HEK293 (cell line): ENCODE measurements around the gene SCN3A.
A peak's percentile ranks its signal among the peaks of the same experiment; 100 is the strongest.

Source experiments
- BCL11A ChIP-seq: fragments of 450-650 bp; formaldehyde crosslinking; IDR thresholded peaks from 2 replicates; pipeline ENCODE4 v1.5.1; 2016; ENCODE audit warnings: low read depth, missing biosample characterization, missing genetic modification characterization
- FEZF1 ChIP-seq: fragments of 450-650 bp; formaldehyde crosslinking; IDR thresholded peaks from 2 replicates; pipeline ENCODE4 v1.5.1; 2016; ENCODE audit warnings: missing biosample characterization, missing genetic modification characterization
- KLF16 ChIP-seq: fragments of 450-650 bp; formaldehyde crosslinking; IDR thresholded peaks from 2 replicates; pipeline ENCODE4 v1.5.1; 2017; ENCODE audit warnings: missing biosample characterization, missing genetic modification characterization
- RBAK ChIP-seq: fragments of 450-650 bp; formaldehyde crosslinking; IDR thresholded peaks from 2 replicates; pipeline ENCODE4 v1.5.1; 2016; ENCODE audit warnings: missing biosample characterization, missing genetic modification characterization
- ZNF423 ChIP-seq: fragments of 450-650 bp; formaldehyde crosslinking; IDR thresholded peaks from 2 replicates; pipeline ENCODE4 v1.5.1; 2016; ENCODE audit warnings: missing biosample characterization, missing genetic modification characterization
- ZNF600 ChIP-seq: fragments of 450-650 bp; formaldehyde crosslinking; IDR thresholded peaks from 2 replicates; pipeline ENCODE4 v1.5.1; 2016; ENCODE audit warnings: missing biosample characterization, missing genetic modification characterization
- TF ChIP-seq, protein P1 (sequence below): fragments of 450-650 bp; formaldehyde crosslinking; IDR thresholded peaks from 2 replicates; pipeline ENCODE4 v1.5.1; 2016; ENCODE audit warnings: missing biosample characterization, missing genetic modification characterization
- TF ChIP-seq, protein P2 (sequence below): fragments of 450-650 bp; formaldehyde crosslinking; IDR thresholded peaks from 2 replicates; pipeline ENCODE4 v1.5.1; 2017; ENCODE audit warnings: missing biosample characterization, missing genetic modification characterization
- TF ChIP-seq, protein P3 (sequence below): sonication (generic); formaldehyde crosslinking; IDR thresholded peaks from 2 replicates; pipeline ENCODE4 v1.8.1; 2022; ENCODE audit warnings: mild to moderate bottlenecking, moderate library complexity, missing genetic modification reagents
- TF ChIP-seq, protein P4 (sequence below): fragments of 450-650 bp; formaldehyde crosslinking; IDR thresholded peaks from 2 replicates; pipeline ENCODE4 v1.5.1; 2016; ENCODE audit warnings: missing biosample characterization, missing genetic modification characterization
- TF ChIP-seq, protein P5 (sequence below): fragments of 450-650 bp; formaldehyde crosslinking; IDR thresholded peaks from 2 replicates; pipeline ENCODE4 v1.5.1; 2016; ENCODE audit warnings: missing biosample characterization, missing genetic modification characterization

DNA sequence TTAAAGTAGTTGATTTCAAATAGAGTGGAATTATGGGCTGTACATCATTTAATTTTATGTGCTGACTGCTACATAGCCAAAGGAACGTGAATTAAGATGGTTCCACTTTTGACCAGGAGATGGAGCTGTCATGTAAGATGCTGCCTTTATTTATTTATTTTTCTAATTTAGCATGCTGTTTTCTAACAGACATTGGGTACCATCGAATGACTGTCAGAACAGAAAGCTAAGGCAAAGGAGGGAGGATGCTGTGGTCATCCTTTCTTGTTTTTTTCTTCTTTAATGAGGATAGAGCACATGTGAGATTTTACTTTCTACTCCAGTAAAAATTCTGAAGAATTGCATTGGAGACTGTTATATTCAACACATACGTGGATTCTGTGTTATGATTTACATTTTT, 35.4 kb upstream of the SCN3A start, which contains the start of gene SCN2A:
- TF ChIP-seq RBAK (tag by site-specific recombination) (no peak), BCL11A (no peak), KLF16 (tag by site-specific recombination) (no peak), FEZF1 (tag by site-specific recombination) (no peak), ZNF600 (tag by site-specific recombination) (no peak), ZNF423 (tag by site-specific recombination) (no peak)
- TF ChIP-seq, protein P1, sequence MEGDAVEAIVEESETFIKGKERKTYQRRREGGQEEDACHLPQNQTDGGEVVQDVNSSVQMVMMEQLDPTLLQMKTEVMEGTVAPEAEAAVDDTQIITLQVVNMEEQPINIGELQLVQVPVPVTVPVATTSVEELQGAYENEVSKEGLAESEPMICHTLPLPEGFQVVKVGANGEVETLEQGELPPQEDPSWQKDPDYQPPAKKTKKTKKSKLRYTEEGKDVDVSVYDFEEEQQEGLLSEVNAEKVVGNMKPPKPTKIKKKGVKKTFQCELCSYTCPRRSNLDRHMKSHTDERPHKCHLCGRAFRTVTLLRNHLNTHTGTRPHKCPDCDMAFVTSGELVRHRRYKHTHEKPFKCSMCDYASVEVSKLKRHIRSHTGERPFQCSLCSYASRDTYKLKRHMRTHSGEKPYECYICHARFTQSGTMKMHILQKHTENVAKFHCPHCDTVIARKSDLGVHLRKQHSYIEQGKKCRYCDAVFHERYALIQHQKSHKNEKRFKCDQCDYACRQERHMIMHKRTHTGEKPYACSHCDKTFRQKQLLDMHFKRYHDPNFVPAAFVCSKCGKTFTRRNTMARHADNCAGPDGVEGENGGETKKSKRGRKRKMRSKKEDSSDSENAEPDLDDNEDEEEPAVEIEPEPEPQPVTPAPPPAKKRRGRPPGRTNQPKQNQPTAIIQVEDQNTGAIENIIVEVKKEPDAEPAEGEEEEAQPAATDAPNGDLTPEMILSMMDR (tag by site-specific recombination), result peak; percentile 19; the same call in 1 of the 2 replicates
- TF ChIP-seq, protein P2, sequence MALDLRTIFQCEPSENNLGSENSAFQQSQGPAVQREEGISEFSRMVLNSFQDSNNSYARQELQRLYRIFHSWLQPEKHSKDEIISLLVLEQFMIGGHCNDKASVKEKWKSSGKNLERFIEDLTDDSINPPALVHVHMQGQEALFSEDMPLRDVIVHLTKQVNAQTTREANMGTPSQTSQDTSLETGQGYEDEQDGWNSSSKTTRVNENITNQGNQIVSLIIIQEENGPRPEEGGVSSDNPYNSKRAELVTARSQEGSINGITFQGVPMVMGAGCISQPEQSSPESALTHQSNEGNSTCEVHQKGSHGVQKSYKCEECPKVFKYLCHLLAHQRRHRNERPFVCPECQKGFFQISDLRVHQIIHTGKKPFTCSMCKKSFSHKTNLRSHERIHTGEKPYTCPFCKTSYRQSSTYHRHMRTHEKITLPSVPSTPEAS (tag by site-specific recombination), result no peak
- TF ChIP-seq, protein P3, sequence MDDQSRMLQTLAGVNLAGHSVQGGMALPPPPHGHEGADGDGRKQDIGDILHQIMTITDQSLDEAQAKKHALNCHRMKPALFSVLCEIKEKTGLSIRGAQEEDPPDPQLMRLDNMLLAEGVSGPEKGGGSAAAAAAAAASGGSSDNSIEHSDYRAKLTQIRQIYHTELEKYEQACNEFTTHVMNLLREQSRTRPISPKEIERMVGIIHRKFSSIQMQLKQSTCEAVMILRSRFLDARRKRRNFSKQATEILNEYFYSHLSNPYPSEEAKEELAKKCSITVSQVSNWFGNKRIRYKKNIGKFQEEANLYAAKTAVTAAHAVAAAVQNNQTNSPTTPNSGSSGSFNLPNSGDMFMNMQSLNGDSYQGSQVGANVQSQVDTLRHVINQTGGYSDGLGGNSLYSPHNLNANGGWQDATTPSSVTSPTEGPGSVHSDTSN (CRISPR knock-in tag), result no peak
- TF ChIP-seq, protein P4, sequence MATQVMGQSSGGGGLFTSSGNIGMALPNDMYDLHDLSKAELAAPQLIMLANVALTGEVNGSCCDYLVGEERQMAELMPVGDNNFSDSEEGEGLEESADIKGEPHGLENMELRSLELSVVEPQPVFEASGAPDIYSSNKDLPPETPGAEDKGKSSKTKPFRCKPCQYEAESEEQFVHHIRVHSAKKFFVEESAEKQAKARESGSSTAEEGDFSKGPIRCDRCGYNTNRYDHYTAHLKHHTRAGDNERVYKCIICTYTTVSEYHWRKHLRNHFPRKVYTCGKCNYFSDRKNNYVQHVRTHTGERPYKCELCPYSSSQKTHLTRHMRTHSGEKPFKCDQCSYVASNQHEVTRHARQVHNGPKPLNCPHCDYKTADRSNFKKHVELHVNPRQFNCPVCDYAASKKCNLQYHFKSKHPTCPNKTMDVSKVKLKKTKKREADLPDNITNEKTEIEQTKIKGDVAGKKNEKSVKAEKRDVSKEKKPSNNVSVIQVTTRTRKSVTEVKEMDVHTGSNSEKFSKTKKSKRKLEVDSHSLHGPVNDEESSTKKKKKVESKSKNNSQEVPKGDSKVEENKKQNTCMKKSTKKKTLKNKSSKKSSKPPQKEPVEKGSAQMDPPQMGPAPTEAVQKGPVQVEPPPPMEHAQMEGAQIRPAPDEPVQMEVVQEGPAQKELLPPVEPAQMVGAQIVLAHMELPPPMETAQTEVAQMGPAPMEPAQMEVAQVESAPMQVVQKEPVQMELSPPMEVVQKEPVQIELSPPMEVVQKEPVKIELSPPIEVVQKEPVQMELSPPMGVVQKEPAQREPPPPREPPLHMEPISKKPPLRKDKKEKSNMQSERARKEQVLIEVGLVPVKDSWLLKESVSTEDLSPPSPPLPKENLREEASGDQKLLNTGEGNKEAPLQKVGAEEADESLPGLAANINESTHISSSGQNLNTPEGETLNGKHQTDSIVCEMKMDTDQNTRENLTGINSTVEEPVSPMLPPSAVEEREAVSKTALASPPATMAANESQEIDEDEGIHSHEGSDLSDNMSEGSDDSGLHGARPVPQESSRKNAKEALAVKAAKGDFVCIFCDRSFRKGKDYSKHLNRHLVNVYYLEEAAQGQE (tag by site-specific recombination), result no peak
- TF ChIP-seq, protein P5, sequence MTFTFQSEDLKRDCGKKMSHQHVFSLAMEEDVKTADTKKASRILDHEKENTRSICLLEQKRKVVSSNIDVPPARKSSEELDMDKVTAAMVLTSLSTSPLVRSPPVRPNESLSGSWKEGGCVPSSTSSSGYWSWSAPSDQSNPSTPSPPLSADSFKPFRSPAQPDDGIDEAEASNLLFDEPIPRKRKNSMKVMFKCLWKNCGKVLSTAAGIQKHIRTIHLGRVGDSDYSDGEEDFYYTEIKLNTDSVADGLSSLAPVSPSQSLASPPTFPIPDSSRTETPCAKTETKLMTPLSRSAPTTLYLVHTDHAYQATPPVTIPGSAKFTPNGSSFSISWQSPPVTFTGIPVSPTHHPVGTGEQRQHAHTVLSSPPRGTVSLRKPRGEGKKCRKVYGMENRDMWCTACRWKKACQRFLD (tag by site-specific recombination), result no peak
